Neural progenitor cell (in vitro differentiated cells): ENCODE data around the gene GLTPD2. TPM values are rescaled to one million over a fixed set of nuclear protein-coding genes. Genes with fewer than 3 reads are reported as not detected.

Experiments used
- DNase-seq: peaks from one replicate; pipeline ENCODE4 v3.0.0-alpha.2; 2016; ENCODE audit warnings: low spot score
- H2AFZ ChIP-seq: fragments of 200-600 bp; sonication (generic); replicated peaks from 2 replicates; pipeline ENCODE4 v1.6.1; 2016; ENCODE audit warnings: antibody characterized with exemption
- H3F3A ChIP-seq: fragments of 200-600 bp; sonication (generic); 2 replicates; pipeline ENCODE4 v1.6.1; 2016; ENCODE audit warnings: antibody characterized with exemption, low read depth
- H3K27ac ChIP-seq: fragments of 200-600 bp; sonication (generic); 2 replicates; pipeline ENCODE4 v1.5.1; 2016; ENCODE audit warnings: mild to moderate bottlenecking
- H3K27me3 ChIP-seq: fragments of 200-600 bp; sonication (generic); 2 replicates; pipeline ENCODE4 v1.6.1; 2016; ENCODE audit warnings: mild to moderate bottlenecking, moderate library complexity
- H3K36me3 ChIP-seq: fragments of 200-600 bp; sonication (generic); 2 replicates; pipeline ENCODE4 v1.5.1; 2016
- H3K4me1 ChIP-seq: fragments of 200-600 bp; sonication (generic); 2 replicates; pipeline ENCODE4 v1.6.1; 2016; ENCODE audit warnings: mixed run types
- H3K4me2 ChIP-seq: fragments of 200-600 bp; sonication (generic); 2 replicates; pipeline ENCODE4 v1.6.1; 2016
- H3K4me3 ChIP-seq: fragments of 200-600 bp; sonication (generic); 2 replicates; pipeline ENCODE4 v1.5.1; 2016
- H3K79me2 ChIP-seq: fragments of 200-600 bp; sonication (generic); 2 replicates; pipeline ENCODE4 v1.6.1; 2016; ENCODE audit warnings: low read depth
- H3K9ac ChIP-seq: fragments of 200-600 bp; sonication (generic); 2 replicates; pipeline ENCODE4 v1.6.1; 2016
- H3K9me3 ChIP-seq: fragments of 200-600 bp; sonication (generic); 2 replicates; pipeline ENCODE4 v1.5.1; 2016; ENCODE audit warnings: low read depth
- H4K20me1 ChIP-seq: fragments of 200-600 bp; sonication (generic); 2 replicates; pipeline ENCODE4 v1.6.1; 2016; ENCODE audit warnings: low read depth
- H3K27ac Mint-ChIP-seq: 3 replicates; pipeline ENCODE4 v1.8.0; 2021; ENCODE audit warnings: mixed read lengths
- H3K27me3 Mint-ChIP-seq: 2 replicates; pipeline ENCODE4 v1.8.0; 2022; ENCODE audit warnings: low read depth, mild to moderate bottlenecking, inconsistent platforms, moderate library complexity, mixed read lengths; ENCODE audit not compliant: insufficient read depth
- H3K36me3 Mint-ChIP-seq: 3 replicates; pipeline ENCODE4 v1.8.0; 2021; ENCODE audit warnings: mixed read lengths
- H3K4me1 Mint-ChIP-seq: 3 replicates; pipeline ENCODE4 v1.8.0; 2021; ENCODE audit warnings: mixed read lengths
- H3K4me3 Mint-ChIP-seq: 3 replicates; pipeline ENCODE4 v1.8.0; 2021; ENCODE audit warnings: mild to moderate bottlenecking, moderate library complexity, mixed read lengths
- H3K9me3 Mint-ChIP-seq: 3 replicates; pipeline ENCODE4 v1.8.0; 2020; ENCODE audit warnings: mixed read lengths
- CTCF ChIP-seq: fragments of 200-600 bp; sonication (generic); IDR thresholded peaks from 2 replicates; pipeline ENCODE4 v1.5.1; 2017; ENCODE audit warnings: antibody characterized with exemption, mild to moderate bottlenecking
- EZH2 ChIP-seq: fragments of 200-600 bp; sonication (generic); IDR thresholded peaks from 2 replicates; pipeline ENCODE4 v1.6.1; 2017; ENCODE audit warnings: antibody characterized with exemption, mild to moderate bottlenecking, moderate library complexity
- EZH2phosphoT487 ChIP-seq: fragments of 200-600 bp; sonication (generic); IDR thresholded peaks from 2 replicates; pipeline ENCODE4 v1.6.1; 2017; ENCODE audit warnings: antibody characterized with exemption
- total RNA-seq: library from RNA; depleted of rRNA; stranded (reverse); fragments of >200 nt; gene quantifications from 2 replicates; pipeline ENCODE4 v1.2.3, GENCODE V29; 2015; ENCODE audit warnings: low replicate concordance

The GLTPD2 gene
- not detected in 2 replicates for total RNA-seq

GRCh38 chr17:4788807-4789700 lies at the start of gene GLTPD2:
Gene GLTPD2, plus strand, starts transcription at chr17:4788964. Its CDS starts 48 bp downstream, at chr17:4789012.
- H3K4me1 Mint-ChIP-seq = peaks cover 11% of the 10 kb centered on the region
- no peaks in the 10 kb centered on the region for H3K36me3 Mint-ChIP-seq
- H3K27me3 Mint-ChIP-seq = peaks cover 24% of the 10 kb centered on the region
- H3K27ac Mint-ChIP-seq = no peak within 1 kb of the TSS
- DNase-seq = peak; percentile 55
- peaks cover 38% of the 10 kb centered on the region for H3F3A ChIP-seq
- peak within 1 kb of the TSS; percentile 85 for H3K4me3 ChIP-seq
- peaks cover 87% of the 10 kb centered on the region for H3K27me3 ChIP-seq
- H3K36me3 ChIP-seq = no peaks in the 10 kb centered on the region
- H3K9ac ChIP-seq = no peak within 1 kb of the TSS
- peak within 1 kb of the TSS; percentile 88 for H3K4me3 Mint-ChIP-seq
- no peaks in the 10 kb centered on the region for H3K9me3 Mint-ChIP-seq
- peak within 1 kb of the TSS; percentile 95 for H3K4me2 ChIP-seq
- no peaks in the 10 kb centered on the region for H3K79me2 ChIP-seq
- peak; percentile 85 for TF ChIP-seq EZH2
- peak; percentile 38 for TF ChIP-seq EZH2phosphoT487
- no peak for TF ChIP-seq CTCF
- H3K9me3 ChIP-seq = no peaks in the 10 kb centered on the region
- H3K4me1 ChIP-seq = peaks cover 13% of the 10 kb centered on the region
- H4K20me1 ChIP-seq = peaks cover 9% of the 10 kb centered on the region
- peak within 1 kb of the TSS; percentile 81 for H2AFZ ChIP-seq
- no peak within 1 kb of the TSS for H3K27ac ChIP-seq

- Histone ChIP-seq H3K79me2 (no peaks in the 10 kb centered on the region), H3K27me3 (peaks cover 97% of the 10 kb centered on the region), H4K20me1 (peaks cover 6% of the 10 kb centered on the region), H2AFZ (peak within 1 kb of the TSS; percentile 87), H3K9me3 (no peaks in the 10 kb centered on the region), H3K36me3 (no peaks in the 10 kb centered on the region), H3K4me1 (peaks cover 3% of the 10 kb centered on the region), H3K27ac (no peak within 1 kb of the TSS), H3K4me2 (peak within 1 kb of the TSS; percentile 76), H3K4me3 (peak within 1 kb of the TSS; percentile 64), H3F3A (peaks cover 5% of the 10 kb centered on the region), H3K9ac (no peak within 1 kb of the TSS)
- H3K4me1 Mint-ChIP-seq = peaks cover 11% of the 10 kb centered on the region
- H3K4me3 Mint-ChIP-seq = peak within 1 kb of the TSS; percentile 82
- peaks cover 2% of the 10 kb centered on the region for H3K9me3 Mint-ChIP-seq
- TF ChIP-seq CTCF (no peak), EZH2phosphoT487 (peak; percentile 82), EZH2 (peak; percentile 96)
- peak within 1 kb of the TSS; percentile 8 for H3K27ac Mint-ChIP-seq
- DNase-seq = peak; percentile 61
- no peaks in the 10 kb centered on the region for H3K36me3 Mint-ChIP-seq
- peaks cover 64% of the 10 kb centered on the region for H3K27me3 Mint-ChIP-seq
These were observed 49.4 kb upstream of the GLTPD2 start, which contains the start of the genes CXCL16 and ZMYND15 for GRCh38 chr17:4739122-4740024. Gene CXCL16, minus strand, starts transcription at chr17:4739928. Its CDS starts 589 bp downstream, at chr17:4739339. Gene ZMYND15, plus strand, starts transcription at chr17:4739833. Its CDS starts 716 bp downstream, at chr17:4740549.

GRCh38 chr17:4740025-4740351 lies 48.8 kb upstream of the GLTPD2 start:
- Mint-ChIP-seq H3K27me3 (peaks cover 63% of the 10 kb centered on the region), H3K36me3 (no peaks in the 10 kb centered on the region), H3K27ac (peak overlapping the region; percentile 8), H3K4me3 (peak overlapping the region; percentile 82), H3K9me3 (peaks cover 2% of the 10 kb centered on the region), H3K4me1 (peaks cover 11% of the 10 kb centered on the region)
- H4K20me1 ChIP-seq = peaks cover 6% of the 10 kb centered on the region
- no peaks in the 10 kb centered on the region for H3K79me2 ChIP-seq
- H3K9ac ChIP-seq = no peak overlapping the region
- H3K9me3 ChIP-seq = no peaks in the 10 kb centered on the region
- H3K36me3 ChIP-seq = no peaks in the 10 kb centered on the region
- peak overlapping the region; percentile 76 for H3K4me2 ChIP-seq
- H3K4me3 ChIP-seq = peak overlapping the region; percentile 64
- TF ChIP-seq EZH2 = no peak
- TF ChIP-seq EZH2phosphoT487 = no peak
- TF ChIP-seq CTCF = no peak
- H3K4me1 ChIP-seq = peaks cover 7% of the 10 kb centered on the region
- H2AFZ ChIP-seq = peak overlapping the region; percentile 87
- no peak overlapping the region for H3K27ac ChIP-seq
- peaks cover 100% of the 10 kb centered on the region for H3K27me3 ChIP-seq
- DNase-seq = no peak
- peaks cover 5% of the 10 kb centered on the region for H3F3A ChIP-seq
